OCI-LY7 (cell line): Measurements from ENCODE around the gene CDC42BPA. TPM values are rescaled to one million over a fixed set of nuclear protein-coding genes. Genes with fewer than 3 reads are reported as not detected.
"Not testable (repeated sequence)": the region's sequence is repeated elsewhere in the genome, so short reads cannot be mapped to it uniquely, and the experiment has no call there.

Experiments
- BruUV-seq: library from RNA; stranded (reverse); fragments of 400-500 nt; replicated peaks from 2 replicates; lab custom pipeline; 2021; lab: Mats Ljungman, UMichigan
- CTCF ChIA-PET: fragments of 300-600 bp; sonication (Branson Sonifier 250); formaldehyde crosslinking; loops from one replicate; lab custom pipeline; 2022; ENCODE audit warnings: antibody characterized with exemption; ENCODE audit not compliant: unreplicated experiment; lab: Charles Lee
- POLR2A ChIA-PET: fragments of 300-600 bp; sonication (Branson Sonifier 250); formaldehyde crosslinking; loops from one replicate; lab custom pipeline; 2022; ENCODE audit warnings: antibody characterized with exemption; lab: Charles Lee
- DNase-seq: peaks from one replicate; pipeline ENCODE4 v3.0.0-alpha.2; 2015; ENCODE audit warnings: low spot score
- H2AFZ ChIP-seq: fragments of 200-600 bp; sonication (generic), shearing (Covaris generic); 2 replicates; pipeline ENCODE4 v1.6.1; 2014; ENCODE audit warnings: mild to moderate bottlenecking, antibody characterized with exemption, low read length, moderate library complexity
- H3K27ac ChIP-seq: fragments of 200-600 bp; sonication (generic); 2 replicates; pipeline ENCODE4 v1.5.1; 2014; ENCODE audit warnings: mixed run types, low read depth, mild to moderate bottlenecking, moderate library complexity, low read length, inconsistent platforms; ENCODE audit not compliant: poor library complexity, severe bottlenecking
- H3K36me3 ChIP-seq: fragments of 200-600 bp; sonication (generic); 2 replicates; pipeline ENCODE4 v1.6.1; 2014; ENCODE audit warnings: mild to moderate bottlenecking, antibody characterized with exemption, low read length, moderate library complexity, mixed read lengths; ENCODE audit not compliant: insufficient read depth
- H3K4me1 ChIP-seq: fragments of 200-600 bp; sonication (generic); 2 replicates; pipeline ENCODE4 v1.5.1; 2014; ENCODE audit warnings: mild to moderate bottlenecking, low read length; ENCODE audit not compliant: insufficient read depth, poor library complexity, severe bottlenecking
- H3K4me2 ChIP-seq: fragments of 200-600 bp; sonication (generic); 2 replicates; pipeline ENCODE4 v1.6.1; 2014; ENCODE audit warnings: mild to moderate bottlenecking, low read length
- H3K4me3 ChIP-seq: fragments of 200-600 bp; sonication (generic); 2 replicates; pipeline ENCODE4 v1.5.1; 2014; ENCODE audit warnings: mild to moderate bottlenecking, low read depth, low read length; ENCODE audit not compliant: poor library complexity, severe bottlenecking
- H3K79me2 ChIP-seq: fragments of 200-600 bp; sonication (generic); 2 replicates; pipeline ENCODE4 v1.6.1; 2016; ENCODE audit warnings: low read depth, mild to moderate bottlenecking, low read length, moderate library complexity, mixed read lengths; ENCODE audit not compliant: insufficient read depth
- H3K9me2 ChIP-seq: fragments of 200-600 bp; sonication (generic); 2 replicates; pipeline ENCODE4 v1.6.1; 2016; ENCODE audit warnings: mild to moderate bottlenecking, low read length, mixed read lengths; ENCODE audit not compliant: insufficient read depth
- H3K9me3 ChIP-seq: fragments of 200-600 bp; sonication (generic); 2 replicates; pipeline ENCODE4 v1.6.1; 2014; ENCODE audit warnings: mild to moderate bottlenecking, mixed run types, low read length, mixed read lengths
- H4K20me1 ChIP-seq: fragments of 200-600 bp; sonication (generic); 2 replicates; pipeline ENCODE4 v1.6.1; 2014; ENCODE audit warnings: mild to moderate bottlenecking, antibody characterized with exemption, low read length, moderate library complexity, mixed read lengths; ENCODE audit not compliant: insufficient read depth
- EZH2phosphoT487 ChIP-seq: fragments of 200-600 bp; sonication (generic); IDR thresholded peaks from 2 replicates; pipeline ENCODE4 v1.6.1; 2018; ENCODE audit warnings: low read depth, borderline replicate concordance, mild to moderate bottlenecking, mixed run types, antibody characterized with exemption, low read length, moderate library complexity, mixed read lengths
- intact Hi-C: fragments of 100-400 bp; cut with micrococcal nuclease; formaldehyde crosslinking; loops from one replicate; pipeline ENCODE4 v1.10.0; 2022; ENCODE audit not compliant: unreplicated experiment
- total RNA-seq, 2 experiments: library from RNA; depleted of rRNA in 1 of 2; stranded (reverse); fragments of >200 nt in 1 of 2; shearing (Covaris generic) in 1 of 2; gene quantifications; 2 replicates each; pipeline ENCODE4 v1.2.3, GENCODE V29; 2014 to 2022
- TF ChIP-seq, protein P1 (sequence below): fragments of 200-600 bp; sonication (generic); conservative IDR thresholded peaks from 2 replicates; pipeline ENCODE4 v1.5.1; 2014; ENCODE audit warnings: mild to moderate bottlenecking, antibody characterized with exemption, low read length, moderate library complexity, mixed read lengths

Gene CDC42BPA
- total RNA-seq, 2 experiments from 2014 or later, result not detected

DNA sequence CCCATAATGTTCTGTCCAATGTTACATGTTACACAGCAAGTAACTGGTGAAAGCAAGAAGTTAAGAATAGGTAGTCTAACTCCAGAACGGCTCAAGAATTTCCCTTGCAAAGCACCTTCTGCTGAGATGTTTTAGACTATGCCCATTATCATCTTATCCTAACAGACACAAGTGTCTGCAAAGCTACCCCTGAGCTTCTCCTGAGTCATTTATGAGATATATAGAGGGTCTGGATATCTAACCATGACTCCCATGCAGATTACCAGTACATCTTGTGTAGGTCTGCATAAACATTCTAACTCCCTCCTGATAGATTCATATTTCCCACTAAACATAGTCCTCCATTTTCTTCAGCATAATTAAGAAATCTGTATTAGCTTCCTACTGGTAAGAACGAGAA, 206.5 kb downstream of the CDC42BPA start:
- no peak overlapping the region for H2AFZ ChIP-seq
- BruUV-seq, result no TSS peak
- no peak overlapping the region for H3K4me3 ChIP-seq
- H4K20me1 ChIP-seq, result no peaks in the 10 kb centered on the region
- TF ChIP-seq EZH2phosphoT487, result no peak
- TF ChIP-seq, protein P1, sequence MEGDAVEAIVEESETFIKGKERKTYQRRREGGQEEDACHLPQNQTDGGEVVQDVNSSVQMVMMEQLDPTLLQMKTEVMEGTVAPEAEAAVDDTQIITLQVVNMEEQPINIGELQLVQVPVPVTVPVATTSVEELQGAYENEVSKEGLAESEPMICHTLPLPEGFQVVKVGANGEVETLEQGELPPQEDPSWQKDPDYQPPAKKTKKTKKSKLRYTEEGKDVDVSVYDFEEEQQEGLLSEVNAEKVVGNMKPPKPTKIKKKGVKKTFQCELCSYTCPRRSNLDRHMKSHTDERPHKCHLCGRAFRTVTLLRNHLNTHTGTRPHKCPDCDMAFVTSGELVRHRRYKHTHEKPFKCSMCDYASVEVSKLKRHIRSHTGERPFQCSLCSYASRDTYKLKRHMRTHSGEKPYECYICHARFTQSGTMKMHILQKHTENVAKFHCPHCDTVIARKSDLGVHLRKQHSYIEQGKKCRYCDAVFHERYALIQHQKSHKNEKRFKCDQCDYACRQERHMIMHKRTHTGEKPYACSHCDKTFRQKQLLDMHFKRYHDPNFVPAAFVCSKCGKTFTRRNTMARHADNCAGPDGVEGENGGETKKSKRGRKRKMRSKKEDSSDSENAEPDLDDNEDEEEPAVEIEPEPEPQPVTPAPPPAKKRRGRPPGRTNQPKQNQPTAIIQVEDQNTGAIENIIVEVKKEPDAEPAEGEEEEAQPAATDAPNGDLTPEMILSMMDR, result no peak
- DNase-seq, result no peak
- H3K4me2 ChIP-seq, result no peak overlapping the region
- no peaks in the 10 kb centered on the region for H3K9me2 ChIP-seq
- no peak overlapping the region for H3K27ac ChIP-seq
- no peaks in the 10 kb centered on the region for H3K79me2 ChIP-seq
- H3K4me1 ChIP-seq, result no peaks in the 10 kb centered on the region
- ChIA-PET POLR2A (interaction anchor here (1.2 to 1.9 kb wide), 2 partner anchors 13 to 31 kb away, joined by 4 to 6 read pairs; no protein-coding TSS in a partner anchor), CTCF (no interaction called here)
- H3K9me3 ChIP-seq, result no peaks in the 10 kb centered on the region
- no peaks in the 10 kb centered on the region for H3K36me3 ChIP-seq
- intact Hi-C loops, result no loop called here

DNA sequence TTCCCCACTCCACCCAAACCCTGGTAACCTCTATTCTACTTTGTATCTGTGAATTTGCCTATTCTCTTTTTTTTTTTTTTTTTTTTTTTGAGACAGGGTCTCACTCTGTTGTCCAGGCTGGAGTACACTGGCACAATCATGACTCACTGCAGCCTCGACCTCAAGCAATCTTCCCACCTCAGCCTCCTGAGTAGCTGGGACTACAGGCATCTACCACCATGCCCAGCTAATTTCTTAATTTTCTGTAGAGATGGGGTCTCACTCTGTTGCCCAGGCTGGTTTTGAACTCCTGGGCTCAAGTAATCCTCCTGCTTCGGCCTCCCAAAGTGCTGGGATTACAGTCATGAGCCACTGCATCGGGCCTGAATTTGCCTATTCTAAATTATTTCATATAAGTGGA, 213.0 kb downstream of the CDC42BPA start:
- BruUV-seq, H2AFZ ChIP-seq: not testable (repeated sequence)

GRCh38 chr1:227102056-227102455, 216.2 kb downstream of the CDC42BPA start:
- no peak for TF ChIP-seq EZH2phosphoT487
- TF ChIP-seq, protein P1, result no peak
- ChIA-PET CTCF (no interaction called here), POLR2A (no interaction called here)

More for the DNA sequence above, 213.0 kb downstream of the CDC42BPA start:
- H3K4me2 ChIP-seq, intact Hi-C loops, H4K20me1 ChIP-seq, H3K4me3 ChIP-seq, H3K79me2 ChIP-seq, H3K4me1 ChIP-seq, H3K9me3 ChIP-seq, CTCF ChIA-PET, POLR2A ChIA-PET, H3K27ac ChIP-seq, DNase-seq, H3K36me3 ChIP-seq, H3K9me2 ChIP-seq: not testable (repeated sequence)

More at GRCh38 chr1:227102056-227102455, 216.2 kb downstream of the CDC42BPA start:
- no peaks in the 10 kb centered on the region for H3K9me3 ChIP-seq
- H3K79me2 ChIP-seq, result no peaks in the 10 kb centered on the region
- no peak overlapping the region for H3K27ac ChIP-seq
- no peaks in the 10 kb centered on the region for H4K20me1 ChIP-seq
- intact Hi-C loops, result no loop called here
- no peaks in the 10 kb centered on the region for H3K4me1 ChIP-seq
- no peak overlapping the region for H2AFZ ChIP-seq
- no TSS peak for BruUV-seq
- H3K4me3 ChIP-seq, result no peak overlapping the region
- no peak overlapping the region for H3K4me2 ChIP-seq
- H3K9me2 ChIP-seq, result no peaks in the 10 kb centered on the region
- H3K36me3 ChIP-seq, result no peaks in the 10 kb centered on the region
- no peak for DNase-seq
